Stimulated activated CD4-positive, alpha-beta T cell treated with anti-CD3 and anti-CD28 coated beads, Interleukin-4, amount 100 ng/mL, for 24 hours (primary cell): ENCODE measurements around the gene ZNF335.
A peak's percentile ranks its signal among the peaks of the same experiment; 100 is the strongest.
"Not testable (repeated sequence)": the region's sequence is repeated elsewhere in the genome, so short reads cannot be mapped to it uniquely, and the experiment has no call there.

ENCODE experiments used
- DNase-seq: peaks from one replicate; pipeline ENCODE4 v3.0.0-alpha.2; 2020

ZNF335 gene

GRCh38 chr20:46002008-46002407 is 30.0 kb upstream of the ZNF335 start:
- DNase-seq = no peak

- DNase-seq = no peak
Measured at GRCh38 chr20:46001498-46001897, 29.5 kb upstream of the ZNF335 start.

GRCh38 chr20:46000262-46000996 is 28.4 kb upstream of the ZNF335 start:
- no peak for DNase-seq

- no peak for DNase-seq
Measured at GRCh38 chr20:45999557-46000261, 27.7 kb upstream of the ZNF335 start.

GRCh38 chr20:45998761-45999160 is 26.8 kb upstream of the ZNF335 start:
- peak; percentile 31 for DNase-seq

GRCh38 chr20:45998337-45998736 is 26.3 kb upstream of the ZNF335 start:
- DNase-seq = no peak

GRCh38 chr20:45997187-45997586 is 25.2 kb upstream of the ZNF335 start:
- DNase-seq = no peak

GRCh38 chr20:45995495-45996097 is 23.6 kb upstream of the ZNF335 start:
- not testable (repeated sequence) for DNase-seq

- no peak for DNase-seq
Measured at GRCh38 chr20:45994761-45995493, 22.9 kb upstream of the ZNF335 start.

GRCh38 chr20:45993197-45993951 is 21.4 kb upstream of the ZNF335 start:
- DNase-seq = no peak

GRCh38 chr20:45991616-45992015 is 19.6 kb upstream of the ZNF335 start:
- DNase-seq = no peak

- not testable (repeated sequence) for DNase-seq
Measured at GRCh38 chr20:45988830-45989229, 16.8 kb upstream of the ZNF335 start.

- DNase-seq = peak; percentile 82
Measured at GRCh38 chr20:45987108-45987780, 15.2 kb upstream of the ZNF335 start.

GRCh38 chr20:45985573-45985972 is 13.6 kb upstream of the ZNF335 start:
- DNase-seq = no peak

- no peak for DNase-seq
Measured at GRCh38 chr20:45983279-45983743, 11.3 kb upstream of the ZNF335 start.

- DNase-seq = no peak
Measured at GRCh38 chr20:45981261-45981660, 9.3 kb upstream of the ZNF335 start.

- DNase-seq = no peak
Measured at GRCh38 chr20:45976086-45976485, 4.1 kb upstream of the ZNF335 start.

- DNase-seq = no peak
Measured at GRCh38 chr20:45975686-45976085, 3.7 kb upstream of the ZNF335 start.

GRCh38 chr20:45974896-45975565 is 3.0 kb upstream of the ZNF335 start:
- no peak for DNase-seq

GRCh38 chr20:45972500-45973183 is 639 bp upstream of the ZNF335 start:
- no peak for DNase-seq

- no peak for DNase-seq
Measured at GRCh38 chr20:45971425-45971674, 653 bp downstream of the ZNF335 start.
